Activated CD4-positive, alpha-beta T cell treated with anti-CD3 and anti-CD28 coated beads, Interleukin-2, amount 50 U/mL, for 4 hours (primary cell): ENCODE measurements around the gene ARAF.
A peak's percentile ranks its signal among the peaks of the same experiment; 100 is the strongest.
"Not testable (repeated sequence)": the region's sequence is repeated elsewhere in the genome, so short reads cannot be mapped to it uniquely, and the experiment has no call there.

Experiments used
- DNase-seq, 2 experiments: peaks; one replicate each; pipeline ENCODE4 v3.0.0-alpha.2; 2020

The ARAF gene

GRCh38 chrX:47560934-47561658 is at the start of gene ARAF:
Gene ARAF, plus strand, starts transcription at chrX:47561205. Its CDS starts 1,763 bp downstream, at chrX:47562968.
- DNase-seq = peak; percentile 93 to 94

- DNase-seq = not testable (repeated sequence)
Observed at GRCh38 chrX:47512383-47512782, 48.6 kb upstream of the ARAF start.

- peak in 1 of 2 experiments; percentile 1 for DNase-seq
Observed at GRCh38 chrX:47513034-47513965, 47.7 kb upstream of the ARAF start.

GRCh38 chrX:47514533-47515235 is 46.3 kb upstream of the ARAF start:
- DNase-seq = no peak

- DNase-seq = no peak
Observed at GRCh38 chrX:47515941-47516665, 44.9 kb upstream of the ARAF start.

GRCh38 chrX:47518144-47518543 is 42.9 kb upstream of the ARAF start:
- DNase-seq = no peak

GRCh38 chrX:47523297-47523696 is 37.7 kb upstream of the ARAF start:
- peak; percentile 66 to 70 for DNase-seq

- DNase-seq = no peak
Observed at GRCh38 chrX:47523713-47524166, 37.3 kb upstream of the ARAF start.

GRCh38 chrX:47529548-47529947 is 31.5 kb upstream of the ARAF start:
- no peak for DNase-seq

- DNase-seq = no peak
Observed at GRCh38 chrX:47530049-47530448, 31.0 kb upstream of the ARAF start.

- DNase-seq = no peak
Observed at GRCh38 chrX:47539860-47540259, 21.1 kb upstream of the ARAF start.

- no peak for DNase-seq
Observed at GRCh38 chrX:47540754-47541538, 20.1 kb upstream of the ARAF start.

- DNase-seq = no peak
Observed at GRCh38 chrX:47543496-47543895, 17.5 kb upstream of the ARAF start.

- peak; percentile 74 to 77 for DNase-seq
Observed at GRCh38 chrX:47556045-47556623, 4.9 kb upstream of the ARAF start.

GRCh38 chrX:47558436-47558835 is 2.6 kb upstream of the ARAF start:
- DNase-seq = no peak

- no peak for DNase-seq
Observed at GRCh38 chrX:47560179-47560933, 649 bp upstream of the ARAF start.

GRCh38 chrX:47561659-47562151 is 700 bp downstream of the ARAF start:
- no peak for DNase-seq

GRCh38 chrX:47562615-47563243 is 1.7 kb downstream of the ARAF start:
- peak in 1 of 2 experiments; percentile 36 for DNase-seq

GRCh38 chrX:47563801-47564315 is 2.9 kb downstream of the ARAF start:
- DNase-seq = no peak
